GM12872 (cell line): Measurements from ENCODE around the gene TP63.

Experiments used
- CTCF ChIP-seq: IDR thresholded peaks from 3 replicates; pipeline ENCODE4 v1.5.1; 2011; ENCODE audit warnings: low read depth, mild to moderate bottlenecking, low read length, moderate library complexity; ENCODE audit not compliant: insufficient read depth

Gene TP63

GRCh38 chr3:189849262-189849661, 218.1 kb downstream of the TP63 start:
- TF ChIP-seq CTCF: no peak

GRCh38 chr3:189851682-189852081, 220.5 kb downstream of the TP63 start:
- TF ChIP-seq CTCF: no peak

GRCh38 chr3:189853906-189854305, 222.7 kb downstream of the TP63 start:
- TF ChIP-seq CTCF: no peak

GRCh38 chr3:189860296-189860695, 229.1 kb downstream of the TP63 start:
- TF ChIP-seq CTCF: no peak

GRCh38 chr3:189862385-189862998, 231.3 kb downstream of the TP63 start:
- TF ChIP-seq CTCF: no peak

GRCh38 chr3:189863031-189863430, 231.8 kb downstream of the TP63 start:
- TF ChIP-seq CTCF: no peak

GRCh38 chr3:189868061-189868460, 236.9 kb downstream of the TP63 start:
- no peak for TF ChIP-seq CTCF
